ENCODE measurements around the gene LPIN1.
A peak's percentile ranks its signal among the peaks of the same experiment; 100 is the strongest.
"Not testable (repeated sequence)": the region's sequence is repeated elsewhere in the genome, so short reads cannot be mapped to it uniquely, and the experiment has no call there.

LPIN1 gene

GRCh38 chr2:11717623-11718022, 28.8 kb upstream of the LPIN1 start:
- no peak for DNase-seq

DNA sequence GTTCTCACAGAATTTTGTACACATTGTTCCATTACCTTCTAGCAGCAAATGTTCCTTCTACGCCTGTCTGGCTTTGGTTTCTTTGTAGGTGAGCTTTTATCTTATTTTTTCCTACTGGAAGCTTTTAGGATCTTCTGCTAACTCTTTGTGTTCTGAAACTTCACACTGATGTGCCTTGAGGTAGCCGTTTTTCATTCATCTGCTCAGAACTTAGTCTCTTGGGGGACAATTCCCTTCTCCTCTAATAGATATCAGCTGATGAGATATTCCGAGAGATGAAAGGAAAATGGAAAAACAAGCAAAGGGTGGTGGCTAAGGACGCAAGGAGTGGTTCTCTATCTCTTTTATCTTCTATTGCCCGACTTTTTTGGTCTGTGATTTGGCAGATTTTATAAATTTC, 27.8 kb upstream of the LPIN1 start:
- DNase-seq, result no peak

GRCh38 chr2:11719230-11719977, 27.0 kb upstream of the LPIN1 start:
- DNase-seq, result no peak

DNA sequence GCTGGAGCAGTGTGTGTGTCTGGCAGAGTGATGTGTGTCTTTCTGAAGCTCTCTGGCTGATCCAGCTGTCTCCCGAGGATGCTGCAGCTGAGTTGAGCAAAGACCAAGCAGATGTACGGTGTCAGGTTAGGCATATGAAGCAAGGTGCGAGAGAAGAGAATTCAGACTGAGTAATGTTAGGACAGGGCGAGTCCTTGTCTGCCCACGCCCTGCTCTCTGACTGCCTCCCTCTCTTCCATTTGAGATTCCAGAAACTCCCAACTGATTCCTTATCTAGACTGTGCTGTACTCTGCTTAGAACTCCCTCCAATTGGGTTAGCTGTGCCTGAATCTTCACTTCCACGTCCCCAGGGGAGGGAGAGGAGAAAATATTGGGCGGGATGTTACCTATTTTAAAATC, 25.7 kb upstream of the LPIN1 start:
- no peak for DNase-seq

GRCh38 chr2:11722292-11723060, 24.0 kb upstream of the LPIN1 start:
- DNase-seq, result no peak

- DNase-seq, result no peak
These were observed 23.4 kb upstream of the LPIN1 start for GRCh38 chr2:11723061-11723371.

GRCh38 chr2:11724151-11724550, 22.3 kb upstream of the LPIN1 start:
- no peak for DNase-seq

GRCh38 chr2:11726384-11726783, 20.0 kb upstream of the LPIN1 start:
- DNase-seq, result no peak

- DNase-seq, result no peak
These were observed 16.8 kb upstream of the LPIN1 start for GRCh38 chr2:11729362-11730212.

GRCh38 chr2:11731214-11731984, 15.0 kb upstream of the LPIN1 start:
- DNase-seq, result not testable (repeated sequence)

GRCh38 chr2:11732587-11732986, 13.8 kb upstream of the LPIN1 start:
- no peak for DNase-seq

DNA sequence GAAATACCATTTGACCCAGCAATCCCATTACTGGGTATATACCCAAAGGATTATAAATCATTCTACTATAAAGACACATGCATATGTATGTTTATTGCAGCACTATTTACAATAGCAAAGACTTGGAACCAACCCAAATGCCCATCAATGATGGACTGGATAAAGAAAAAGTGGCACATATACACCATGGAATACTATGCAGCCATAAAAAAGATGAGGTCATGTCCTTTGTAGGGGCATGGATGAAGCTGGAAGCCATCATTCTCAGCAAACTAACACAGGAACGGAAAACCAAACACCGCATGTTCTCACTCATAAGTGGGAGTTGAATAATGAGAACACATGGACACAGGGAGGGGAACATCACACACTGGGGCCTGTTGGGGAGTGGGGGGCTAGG, 8.6 kb upstream of the LPIN1 start:
- DNase-seq, result not testable (repeated sequence)

DNA sequence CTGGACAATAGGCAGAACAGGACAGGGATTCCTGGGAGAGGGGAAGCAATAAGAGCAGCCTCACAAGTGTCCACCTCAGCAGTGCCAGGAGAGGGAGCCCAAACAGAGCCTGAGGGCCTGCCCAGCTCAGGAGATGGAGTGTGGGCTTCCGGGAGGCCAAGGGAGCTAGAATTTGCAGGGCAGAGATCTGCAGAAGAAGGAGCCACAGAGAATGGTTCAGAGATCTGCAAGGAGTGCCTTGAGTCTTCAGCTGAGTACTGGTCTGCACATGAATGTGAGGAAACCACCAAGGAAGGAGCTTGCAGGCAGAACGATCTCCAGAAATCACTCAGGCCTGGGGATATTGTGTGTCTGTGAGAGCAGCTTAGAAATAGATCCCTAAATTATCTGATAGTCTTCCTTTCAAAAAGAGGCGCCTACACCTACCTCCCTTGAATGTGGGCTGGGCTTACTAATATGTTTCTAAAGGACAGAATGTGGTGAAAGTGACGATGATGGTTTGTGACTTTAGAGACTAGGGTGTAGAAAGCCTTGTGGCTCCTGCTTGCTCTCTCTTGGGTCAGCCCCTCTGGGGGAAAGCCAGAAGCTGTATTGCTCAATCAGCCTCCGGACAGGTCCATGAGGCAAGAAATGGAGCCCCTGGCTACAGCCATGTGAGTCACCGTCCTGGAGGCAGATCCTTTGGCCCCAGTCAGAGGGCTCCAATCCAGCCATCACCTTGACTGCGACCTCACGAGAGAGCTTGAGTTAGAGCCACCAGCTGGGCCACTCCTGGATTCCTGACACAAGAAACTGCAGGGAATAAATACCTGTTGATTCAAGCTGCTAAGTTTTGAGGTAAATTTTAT, 7.6 kb upstream of the LPIN1 start:
- no peak for DNase-seq

- DNase-seq, result no peak
These were observed 5.7 kb upstream of the LPIN1 start for GRCh38 chr2:11740723-11741122.

- DNase-seq, result no peak
These were observed 4.1 kb upstream of the LPIN1 start for GRCh38 chr2:11742317-11742701.

DNA sequence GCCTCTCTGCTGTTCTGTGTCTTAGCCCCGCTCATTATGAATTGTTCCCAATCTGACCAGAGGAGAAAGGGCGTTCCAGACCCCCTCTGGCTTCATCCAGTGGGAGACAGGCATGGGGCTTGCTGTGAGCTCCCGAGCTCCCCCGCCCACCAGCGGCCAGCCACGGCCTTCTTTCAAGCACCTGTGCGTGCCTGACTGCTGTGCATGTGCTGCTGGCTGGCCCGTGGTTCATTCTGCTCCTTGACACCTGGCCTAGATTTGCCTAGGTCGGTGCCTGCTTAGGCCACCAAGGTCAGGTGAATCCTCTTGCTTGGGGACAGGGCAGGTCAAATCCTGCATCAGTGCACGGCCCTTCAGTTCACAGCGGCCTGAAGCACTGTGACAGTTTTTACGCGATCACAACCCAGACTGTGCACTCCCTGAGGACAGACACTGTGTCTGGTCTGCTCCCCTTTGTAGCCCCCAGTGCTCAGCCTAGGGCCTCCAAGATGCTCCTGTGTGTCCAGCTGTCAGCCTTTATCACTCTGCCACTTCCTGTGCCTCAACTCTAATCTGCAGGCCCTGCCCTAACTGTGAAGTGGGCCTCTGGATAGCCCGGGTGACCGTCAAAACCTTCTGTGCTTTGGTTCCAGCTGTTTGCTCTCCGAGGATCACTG, 3.6 kb upstream of the LPIN1 start:
- DNase-seq, result no peak

DNA sequence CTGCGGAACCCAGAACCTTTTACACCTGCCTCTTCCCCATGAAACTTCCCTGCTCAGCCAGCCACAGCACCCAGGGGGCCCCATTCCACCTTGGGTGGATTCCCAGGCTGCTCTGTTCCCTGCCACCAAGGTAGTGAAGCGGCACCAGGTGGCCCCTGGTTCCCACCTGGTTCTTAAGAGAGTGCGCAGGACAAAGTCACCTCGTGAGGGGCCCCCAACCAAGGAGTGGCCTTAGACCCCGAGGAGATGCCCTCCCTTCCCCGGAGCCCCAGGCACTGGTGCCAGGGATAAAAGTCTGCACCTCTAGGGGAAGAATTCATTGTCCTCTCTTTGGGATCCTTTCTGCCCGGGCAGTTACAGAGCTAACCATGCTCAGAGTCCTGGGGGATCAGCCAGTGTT, 3.1 kb upstream of the LPIN1 start:
- DNase-seq, result no peak

- DNase-seq, result peak; percentile 88
These were observed 2.4 kb upstream of the LPIN1 start for GRCh38 chr2:11743846-11744553.

DNA sequence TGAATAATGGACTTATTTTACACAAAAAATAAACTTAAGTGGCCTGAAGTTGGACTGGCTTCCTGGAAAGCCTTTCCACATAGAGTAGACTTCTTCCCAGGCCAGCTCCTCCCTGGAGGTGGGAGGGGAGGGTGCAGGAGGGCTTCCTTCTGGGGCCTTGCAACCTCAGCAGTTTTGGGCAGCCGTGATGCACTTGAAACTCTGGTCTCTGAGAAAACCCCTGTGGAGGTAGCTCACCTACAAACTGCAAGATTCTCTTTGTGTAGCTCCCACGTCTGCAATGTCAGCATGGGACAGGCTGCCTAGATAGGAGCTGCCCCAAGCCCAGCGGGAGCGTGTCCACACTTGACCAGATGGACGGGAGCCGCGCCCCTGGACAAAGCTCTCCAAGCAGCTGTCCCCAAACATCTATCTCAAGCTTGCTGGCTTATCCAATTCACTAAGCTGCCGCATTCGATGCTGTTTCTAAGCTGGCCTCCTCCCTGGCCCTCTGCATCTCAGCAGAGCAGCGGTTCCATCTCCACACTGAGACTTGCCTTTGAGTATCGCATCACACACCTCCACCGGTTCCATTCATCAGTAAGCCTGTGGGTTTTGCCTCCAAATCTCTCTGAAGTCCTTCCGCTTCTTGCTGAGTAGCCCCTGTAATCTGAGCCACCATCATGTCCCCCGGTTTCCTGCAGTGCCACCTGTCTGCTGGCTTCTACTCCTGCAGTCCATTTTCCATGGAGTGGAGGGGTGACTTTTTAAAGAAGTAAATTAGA, 1.6 kb upstream of the LPIN1 start:
- DNase-seq, result no peak

Measured in activated CD4-positive, alpha-beta T cell treated with anti-CD3 and anti-CD28 coated beads for 48 hours (primary cell).